OCI-M1 (cell line): ENCODE results near the gene PHLDB2.

ENCODE experiments used
- DNase-seq: peaks from one replicate; lab custom pipeline; 2025; lab: John Stamatoyannopoulos, UW

The PHLDB2 gene

GRCh38 chr3:111926266-111926676 is 67.2 kb downstream of the PHLDB2 start:
- no peak for DNase-seq

GRCh38 chr3:111928613-111929012 is 69.5 kb downstream of the PHLDB2 start:
- no peak for DNase-seq

GRCh38 chr3:111929484-111929883 is 70.4 kb downstream of the PHLDB2 start:
- no peak for DNase-seq

GRCh38 chr3:111932946-111933345 is 73.9 kb downstream of the PHLDB2 start:
- no peak for DNase-seq

- DNase-seq: no peak
Measured at GRCh38 chr3:111936191-111936841, 77.3 kb downstream of the PHLDB2 start.

GRCh38 chr3:111936967-111937366 is 77.9 kb downstream of the PHLDB2 start:
- DNase-seq: no peak

GRCh38 chr3:111937871-111938270 is 78.8 kb downstream of the PHLDB2 start:
- DNase-seq: no peak

GRCh38 chr3:111939873-111940272 is 80.8 kb downstream of the PHLDB2 start:
- no peak for DNase-seq

- no peak for DNase-seq
Measured at GRCh38 chr3:111943533-111943932, 84.5 kb downstream of the PHLDB2 start.

- no peak for DNase-seq
Measured at GRCh38 chr3:111944372-111944771, 85.3 kb downstream of the PHLDB2 start.

- no peak for DNase-seq
Measured at GRCh38 chr3:111947231-111947630, 88.2 kb downstream of the PHLDB2 start.

- no peak for DNase-seq
Measured at GRCh38 chr3:111948786-111949185, 89.7 kb downstream of the PHLDB2 start.

GRCh38 chr3:111949712-111950111 is 90.6 kb downstream of the PHLDB2 start:
- DNase-seq: no peak

- DNase-seq: no peak
Measured at GRCh38 chr3:111951032-111951431, 92.0 kb downstream of the PHLDB2 start.

- DNase-seq: no peak
Measured at GRCh38 chr3:111952086-111952485, 93.0 kb downstream of the PHLDB2 start.

GRCh38 chr3:111952866-111953450 is 93.9 kb downstream of the PHLDB2 start:
- no peak for DNase-seq

GRCh38 chr3:111954228-111954990 is 95.3 kb downstream of the PHLDB2 start:
- no peak for DNase-seq

- no peak for DNase-seq
Measured at GRCh38 chr3:111955876-111956275, 96.8 kb downstream of the PHLDB2 start.

GRCh38 chr3:111956449-111956848 is 97.4 kb downstream of the PHLDB2 start:
- no peak for DNase-seq

GRCh38 chr3:111956995-111957734 is 98.1 kb downstream of the PHLDB2 start:
- no peak for DNase-seq

GRCh38 chr3:111961461-111962164 is 102.5 kb downstream of the PHLDB2 start:
- no peak for DNase-seq

GRCh38 chr3:111963424-111963823 is 104.4 kb downstream of the PHLDB2 start:
- DNase-seq: no peak
